ENCODE data around the gene PSMC1. TPM values are rescaled to one million over a fixed set of nuclear protein-coding genes. Genes with fewer than 3 reads are reported as not detected.
"Not testable (repeated sequence)": the region's sequence is repeated elsewhere in the genome, so short reads cannot be mapped to it uniquely, and the experiment has no call there.

PSMC1 gene
- total and polyA plus RNA-seq, 2 donors (not counting 1 experiment from before 2014, with no cell fraction given): 21.4 to 51.6 TPM

- Mint-ChIP-seq H3K9me3 (ENCODE audit: insufficient read depth) (peaks cover 4% of the 10 kb centered on the region), H3K4me1 (no peaks in the 10 kb centered on the region), H3K4me3 (no peak overlapping the region), H3K27ac (no peak overlapping the region), H3K27me3 (peaks cover 30% of the 10 kb centered on the region)
- intact Hi-C loops (cut with micrococcal nuclease): no loop called here
- TF ChIP-seq, protein P1, sequence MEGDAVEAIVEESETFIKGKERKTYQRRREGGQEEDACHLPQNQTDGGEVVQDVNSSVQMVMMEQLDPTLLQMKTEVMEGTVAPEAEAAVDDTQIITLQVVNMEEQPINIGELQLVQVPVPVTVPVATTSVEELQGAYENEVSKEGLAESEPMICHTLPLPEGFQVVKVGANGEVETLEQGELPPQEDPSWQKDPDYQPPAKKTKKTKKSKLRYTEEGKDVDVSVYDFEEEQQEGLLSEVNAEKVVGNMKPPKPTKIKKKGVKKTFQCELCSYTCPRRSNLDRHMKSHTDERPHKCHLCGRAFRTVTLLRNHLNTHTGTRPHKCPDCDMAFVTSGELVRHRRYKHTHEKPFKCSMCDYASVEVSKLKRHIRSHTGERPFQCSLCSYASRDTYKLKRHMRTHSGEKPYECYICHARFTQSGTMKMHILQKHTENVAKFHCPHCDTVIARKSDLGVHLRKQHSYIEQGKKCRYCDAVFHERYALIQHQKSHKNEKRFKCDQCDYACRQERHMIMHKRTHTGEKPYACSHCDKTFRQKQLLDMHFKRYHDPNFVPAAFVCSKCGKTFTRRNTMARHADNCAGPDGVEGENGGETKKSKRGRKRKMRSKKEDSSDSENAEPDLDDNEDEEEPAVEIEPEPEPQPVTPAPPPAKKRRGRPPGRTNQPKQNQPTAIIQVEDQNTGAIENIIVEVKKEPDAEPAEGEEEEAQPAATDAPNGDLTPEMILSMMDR (IDR thresholded peaks at IDR 0.05): no peak
- no peaks in the 10 kb centered on the region for H3K4me1 ChIP-seq (ENCODE audit: control insufficient read depth in 2 of 2, insufficient read depth in 2 of 2, low read length in 2 of 2)
- 90% methylated on average over 7 of the region's 7 CpGs for WGBS (ENCODE audit: insufficient coverage)
- no peak overlapping the region for H3K4me2 ChIP-seq (replicated peaks; ENCODE audit: low read depth, low read length, poor library complexity, severe bottlenecking)
- ATAC-seq (ENCODE audit: low read depth) (no peak), DNase-seq (no peak)
- H4K20me1 ChIP-seq (ENCODE audit: control insufficient read depth, insufficient read depth, low read length, poor library complexity, severe bottlenecking): no peaks in the 10 kb centered on the region
- no peak overlapping the region for H2AFZ ChIP-seq (ENCODE audit: insufficient read depth, low read depth, low read length, poor library complexity, severe bottlenecking)
- ChIA-PET CTCF (no interaction called here), POLR2A (no interaction called here)
- no peaks in the 10 kb centered on the region for H3K36me3 ChIP-seq (replicated peaks in 1 of 2; ENCODE audit: control extremely low read depth in 1 of 2, control insufficient read depth in 1 of 2, extremely low read depth in 1 of 2, insufficient read depth in 2 of 2, low read length in 1 of 2)
- H3K79me2 ChIP-seq (ENCODE audit: control insufficient read depth, insufficient read depth, low read length): no peaks in the 10 kb centered on the region
- H3K4me3 ChIP-seq (ENCODE audit: control extremely low read depth in 1 of 5, extremely low read depth in 1 of 5, insufficient read depth in 1 of 5, low read depth in 2 of 5, low read length in 4 of 5): no peak overlapping the region
- H3K9me3 ChIP-seq (ENCODE audit: control extremely low read depth in 1 of 3, control insufficient read depth in 2 of 3, insufficient read depth in 1 of 3, low read length in 2 of 3): peaks cover 0 to 19% (median 1%) of the 10 kb centered on the region in 3 donors
- no peak overlapping the region for H3K27ac ChIP-seq (ENCODE audit: low read length in 2 of 2)
- H3K9ac ChIP-seq (ENCODE audit: low read length): no peak overlapping the region
- peaks cover 0 to 2% (median 0%) of the 10 kb centered on the region in 4 experiments for H3K27me3 ChIP-seq (replicated peaks in 1 of 4; ENCODE audit: control extremely low read depth in 1 of 4, control insufficient read depth in 3 of 4, insufficient read depth in 4 of 4, low read length in 3 of 4)
These were observed 43.1 kb upstream of the PSMC1 start for GRCh38 chr14:90213099-90213748.

DNA sequence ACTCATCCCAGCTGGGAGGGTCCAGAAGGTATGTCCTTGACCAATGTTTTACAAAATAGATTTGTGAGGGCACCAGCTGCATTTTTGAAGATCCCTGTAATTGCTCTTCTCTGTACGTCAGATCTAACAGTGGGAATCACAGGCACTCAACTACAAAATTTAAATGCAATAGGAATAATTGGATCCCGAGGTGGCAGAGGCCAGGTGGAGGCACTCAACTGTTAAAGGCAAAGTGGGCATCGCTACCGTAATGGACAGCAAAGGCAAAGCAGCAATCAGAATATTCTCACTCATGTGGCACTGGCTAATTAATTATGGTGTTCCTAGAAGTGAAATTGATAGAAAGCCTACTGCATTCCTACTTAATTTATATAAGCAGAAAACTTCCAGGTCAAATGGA is 27.9 kb upstream of the PSMC1 start:
- H3K36me3 ChIP-seq (replicated peaks in 1 of 2; ENCODE audit: control extremely low read depth in 1 of 2, control insufficient read depth in 1 of 2, extremely low read depth in 1 of 2, insufficient read depth in 2 of 2, low read length in 1 of 2): no peaks in the 10 kb centered on the region
- 68% methylated on average over 2 of the region's 4 CpGs for WGBS (ENCODE audit: insufficient coverage)
- Mint-ChIP-seq H3K4me1 (no peaks in the 10 kb centered on the region), H3K27me3 (peaks cover 9% of the 10 kb centered on the region), H3K27ac (no peak overlapping the region), H3K4me3 (no peak overlapping the region), H3K9me3 (ENCODE audit: insufficient read depth) (peaks cover under 1% of the 10 kb centered on the region)
- POLR2A ChIA-PET: no interaction called here
- intact Hi-C loops (cut with micrococcal nuclease): no loop called here
- TF ChIP-seq, protein P1 (IDR thresholded peaks at IDR 0.05): no peak
- no peak for TF ChIP-seq EZH2 (IDR thresholded peaks at IDR 0.05; ENCODE audit: borderline replicate concordance, insufficient read depth, low read depth, low read length, poor library complexity, severe bottlenecking)
- CTCF ChIA-PET: no interaction called here
- ATAC-seq (ENCODE audit: low read depth): no peak
- H3K79me2 ChIP-seq (ENCODE audit: control insufficient read depth, insufficient read depth, low read length): no peaks in the 10 kb centered on the region
- H3K9ac ChIP-seq (ENCODE audit: low read length): no peak overlapping the region
- peaks cover 0 to 6% (median 0%) of the 10 kb centered on the region in 4 experiments for H3K27me3 ChIP-seq (replicated peaks in 1 of 4; ENCODE audit: control extremely low read depth in 1 of 4, control insufficient read depth in 3 of 4, insufficient read depth in 4 of 4, low read length in 3 of 4)
- no peaks in the 10 kb centered on the region for H3K4me1 ChIP-seq (ENCODE audit: control insufficient read depth in 2 of 2, insufficient read depth in 2 of 2, low read length in 2 of 2)
- H3K4me2 ChIP-seq (replicated peaks; ENCODE audit: low read depth, low read length, poor library complexity, severe bottlenecking): no peak overlapping the region
- peaks cover 0 to 7% (median 0%) of the 10 kb centered on the region in 3 donors for H3K9me3 ChIP-seq (ENCODE audit: control extremely low read depth in 1 of 3, control insufficient read depth in 2 of 3, insufficient read depth in 1 of 3, low read length in 2 of 3)
- no peak overlapping the region for H3K27ac ChIP-seq (ENCODE audit: low read length in 2 of 2)
- no peaks in the 10 kb centered on the region for H4K20me1 ChIP-seq (ENCODE audit: control insufficient read depth, insufficient read depth, low read length, poor library complexity, severe bottlenecking)
- no peak for DNase-seq
- no peak overlapping the region for H2AFZ ChIP-seq (ENCODE audit: insufficient read depth, low read depth, low read length, poor library complexity, severe bottlenecking)
- no peak overlapping the region for H3K4me3 ChIP-seq (ENCODE audit: control extremely low read depth in 1 of 5, extremely low read depth in 1 of 5, insufficient read depth in 1 of 5, low read depth in 2 of 5, low read length in 4 of 5)

GRCh38 chr14:90229942-90230341 is 26.4 kb upstream of the PSMC1 start:
- H3K4me3 Mint-ChIP-seq; H3K27ac Mint-ChIP-seq; H3K4me1 Mint-ChIP-seq; H3K27me3 ChIP-seq (replicated peaks in 1 of 4; ENCODE audit: control extremely low read depth in 1 of 4, control insufficient read depth in 3 of 4, insufficient read depth in 4 of 4, low read length in 3 of 4); intact Hi-C loops (cut with micrococcal nuclease); H3K4me3 ChIP-seq (ENCODE audit: control extremely low read depth in 1 of 5, extremely low read depth in 1 of 5, insufficient read depth in 1 of 5, low read depth in 2 of 5, low read length in 4 of 5); CTCF ChIA-PET; H3K9me3 Mint-ChIP-seq (ENCODE audit: insufficient read depth); POLR2A ChIA-PET; H3K4me1 ChIP-seq (ENCODE audit: control insufficient read depth in 2 of 2, insufficient read depth in 2 of 2, low read length in 2 of 2); H4K20me1 ChIP-seq (ENCODE audit: control insufficient read depth, insufficient read depth, low read length, poor library complexity, severe bottlenecking); H2AFZ ChIP-seq (ENCODE audit: insufficient read depth, low read depth, low read length, poor library complexity, severe bottlenecking); H3K36me3 ChIP-seq (replicated peaks in 1 of 2; ENCODE audit: control extremely low read depth in 1 of 2, control insufficient read depth in 1 of 2, extremely low read depth in 1 of 2, insufficient read depth in 2 of 2, low read length in 1 of 2); H3K79me2 ChIP-seq (ENCODE audit: control insufficient read depth, insufficient read depth, low read length); H3K27ac ChIP-seq (ENCODE audit: low read length in 2 of 2); DNase-seq; H3K4me2 ChIP-seq (replicated peaks; ENCODE audit: low read depth, low read length, poor library complexity, severe bottlenecking); ATAC-seq (ENCODE audit: low read depth); H3K9ac ChIP-seq (ENCODE audit: low read length); H3K9me3 ChIP-seq (ENCODE audit: control extremely low read depth in 1 of 3, control insufficient read depth in 2 of 3, insufficient read depth in 1 of 3, low read length in 2 of 3): not testable (repeated sequence)
- WGBS (ENCODE audit: insufficient coverage): no CpG with 5 or more reads among the region's 1 CpG
- peaks cover 12% of the 10 kb centered on the region for H3K27me3 Mint-ChIP-seq
